Stimulated activated CD4-positive, alpha-beta T cell treated with anti-CD3 and anti-CD28 coated beads, Interleukin-4, amount 100 ng/mL, for 1 hour (primary cell): ENCODE results near the gene TTC39C.

Experiments
- DNase-seq: peaks from one replicate; pipeline ENCODE4 v3.0.0-alpha.2; 2020

TTC39C gene

GRCh38 chr18:24089515-24090337 is 75.2 kb downstream of the TTC39C start:
- DNase-seq: no peak

- no peak for DNase-seq
Observed at GRCh38 chr18:24090876-24091275, 76.3 kb downstream of the TTC39C start.

- DNase-seq: no peak
Observed at GRCh38 chr18:24094561-24094960, 80.0 kb downstream of the TTC39C start.

GRCh38 chr18:24095976-24096375 is 81.4 kb downstream of the TTC39C start:
- DNase-seq: no peak

GRCh38 chr18:24103320-24104021 is 88.9 kb downstream of the TTC39C start:
- DNase-seq: no peak

- DNase-seq: no peak
Observed at GRCh38 chr18:24104486-24104885, 89.9 kb downstream of the TTC39C start.

- no peak for DNase-seq
Observed at GRCh38 chr18:24108641-24109040, 94.1 kb downstream of the TTC39C start.

GRCh38 chr18:24111936-24112335 is 97.4 kb downstream of the TTC39C start:
- no peak for DNase-seq

GRCh38 chr18:24112464-24112863 is 97.9 kb downstream of the TTC39C start:
- DNase-seq: no peak

- no peak for DNase-seq
Observed at GRCh38 chr18:24112874-24113615, 98.5 kb downstream of the TTC39C start.

GRCh38 chr18:24114924-24115549 is 100.5 kb downstream of the TTC39C start:
- DNase-seq: no peak

GRCh38 chr18:24115628-24116027 is 101.1 kb downstream of the TTC39C start:
- no peak for DNase-seq

- DNase-seq: peak; percentile 76
Observed at GRCh38 chr18:24118750-24119577, 104.4 kb downstream of the TTC39C start.

- no peak for DNase-seq
Observed at GRCh38 chr18:24120676-24121075, 106.1 kb downstream of the TTC39C start.

- no peak for DNase-seq
Observed at GRCh38 chr18:24121625-24122024, 107.1 kb downstream of the TTC39C start.

- no peak for DNase-seq
Observed at GRCh38 chr18:24126155-24126961, 111.8 kb downstream of the TTC39C start.

GRCh38 chr18:24127735-24128134 is 113.2 kb downstream of the TTC39C start:
- no peak for DNase-seq

GRCh38 chr18:24128700-24129099 is 114.1 kb downstream of the TTC39C start:
- DNase-seq: no peak

GRCh38 chr18:24130494-24130893 is 115.9 kb downstream of the TTC39C start:
- no peak for DNase-seq

GRCh38 chr18:24136967-24137373 is 122.4 kb downstream of the TTC39C start:
- DNase-seq: no peak

GRCh38 chr18:24138409-24138788 is 123.8 kb downstream of the TTC39C start:
- DNase-seq: no peak
